GM06990 (cell line): ENCODE results near the gene THOC6.

Experiments used
- DNase-seq: peaks from one replicate; pipeline ENCODE4 v3.0.0-alpha.2; 2011; ENCODE audit not compliant: insufficient read length; ENCODE audit errors: extremely low read depth
- H3K27me3 ChIP-seq: replicated peaks from 2 replicates; pipeline ENCODE4 v1.6.0; 2011; ENCODE audit warnings: low read length; ENCODE audit not compliant: control insufficient read depth, insufficient read depth
- H3K36me3 ChIP-seq: 2 replicates; pipeline ENCODE4 v1.5.1; 2011; ENCODE audit warnings: low read length; ENCODE audit not compliant: control insufficient read depth, insufficient read depth
- H3K4me3 ChIP-seq: replicated peaks from 2 replicates; pipeline ENCODE4 v1.5.1; 2011; ENCODE audit warnings: low read depth, mild to moderate bottlenecking, control low read depth, low read length
- CTCF ChIP-seq: IDR thresholded peaks from 2 replicates; pipeline ENCODE4 v1.5.1; 2011; ENCODE audit warnings: low read length, control low read depth, mild to moderate bottlenecking, inconsistent platforms; ENCODE audit not compliant: insufficient read depth, poor library complexity, severe bottlenecking

Gene THOC6

GRCh38 chr16:3014971-3015370 is 8.9 kb upstream of the THOC6 start:
- no peaks in the 10 kb centered on the region for H3K36me3 ChIP-seq
- no peak for TF ChIP-seq CTCF

DNA sequence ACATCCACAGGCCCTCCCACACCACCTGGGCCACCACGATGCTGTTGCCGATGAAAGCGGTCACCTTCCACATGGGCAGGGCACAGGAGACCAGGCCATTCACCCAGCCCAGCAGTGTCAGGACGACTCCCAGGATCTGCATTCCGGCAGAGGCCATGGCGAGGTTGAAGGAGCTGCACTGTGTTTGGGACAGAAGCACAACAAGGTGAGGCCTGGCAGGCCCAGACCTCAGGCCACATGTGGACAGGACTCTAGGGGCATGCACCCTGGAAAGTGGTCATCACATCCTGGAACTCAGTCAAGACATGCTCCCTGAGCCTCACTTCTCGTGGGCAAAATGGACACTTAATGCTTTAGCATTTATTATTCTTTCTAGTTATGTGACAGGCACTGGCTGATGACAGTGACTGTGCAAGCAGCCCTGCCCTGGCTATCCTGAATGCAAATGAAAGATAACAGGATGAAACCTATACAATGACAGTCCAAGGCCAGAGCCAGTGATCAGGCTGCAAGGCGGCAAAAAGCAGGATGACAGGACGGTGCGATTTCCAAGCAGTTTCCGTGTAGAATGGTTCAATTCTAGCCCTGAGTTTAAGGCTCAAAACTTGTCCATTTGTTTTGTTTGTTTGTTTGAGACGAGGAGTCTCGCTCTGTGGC is 7.8 kb upstream of the THOC6 start:
- Histone ChIP-seq H3K36me3 (no peaks in the 10 kb centered on the region), H3K27me3 (no peaks in the 10 kb centered on the region; the same call in none of the 2 replicates), H3K4me3 (no peak overlapping the region)
- TF ChIP-seq CTCF: no peak
- no peak for DNase-seq

More at GRCh38 chr16:3014971-3015370, 8.9 kb upstream of the THOC6 start:
- H3K27me3 ChIP-seq: no peaks in the 10 kb centered on the region; the same call in none of the 2 replicates
- no peak overlapping the region for H3K4me3 ChIP-seq
- no peak for DNase-seq

GRCh38 chr16:3017344-3017743 is 6.5 kb upstream of the THOC6 start:
- H3K4me3 ChIP-seq: no peak overlapping the region
- no peaks in the 10 kb centered on the region for H3K36me3 ChIP-seq
- no peak for DNase-seq
- TF ChIP-seq CTCF: no peak
- H3K27me3 ChIP-seq: no peaks in the 10 kb centered on the region; the same call in none of the 2 replicates

DNA sequence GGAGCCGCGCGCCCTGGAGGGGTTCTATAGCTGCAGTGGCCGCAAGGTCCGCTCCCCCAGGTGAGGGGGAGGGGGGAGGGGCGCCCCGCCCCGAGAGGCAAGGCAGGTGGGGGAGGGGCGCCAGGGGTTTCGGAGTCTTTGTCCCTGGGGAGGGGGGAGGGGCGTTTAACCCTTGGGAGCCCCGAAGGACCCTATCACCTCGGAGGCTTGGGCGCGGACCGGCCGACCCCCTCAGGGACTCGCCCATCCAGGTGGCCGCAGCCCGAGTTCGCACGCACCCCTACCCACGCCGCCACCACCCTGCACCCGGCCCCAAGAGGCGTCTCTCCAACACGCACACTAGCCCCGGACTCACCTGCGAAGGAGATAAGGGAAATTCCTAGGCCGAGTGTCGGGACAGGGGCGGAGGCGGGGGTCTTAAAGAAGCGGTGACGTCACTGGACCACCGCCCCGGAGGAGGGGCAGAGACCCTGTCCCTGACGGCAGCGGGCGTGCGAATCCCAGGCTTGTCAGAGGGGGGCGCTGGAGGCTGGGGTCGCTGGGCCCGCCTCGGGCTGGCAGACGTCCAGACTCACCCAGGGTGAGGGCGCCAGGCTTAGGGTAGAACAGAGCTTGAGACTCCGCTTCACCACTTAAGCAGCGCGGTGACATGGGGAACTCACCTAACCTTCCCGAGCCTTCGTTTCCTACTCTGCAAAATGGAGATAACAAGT is 5.9 kb upstream of the THOC6 start, which contains the start of gene CLDN6:
TSS of gene CLDN6 (minus strand) at position 390 of the 713 bp plus-strand sequence. CDS start 2,162 bp downstream, outside the sequence.
- DNase-seq: no peak
- H3K4me3 ChIP-seq: no peak within 1 kb of the TSS
- peak; percentile 29 for TF ChIP-seq CTCF
- H3K27me3 ChIP-seq: no peaks in the 10 kb centered on the region; the same call in none of the 2 replicates
- no peaks in the 10 kb centered on the region for H3K36me3 ChIP-seq

- Histone ChIP-seq H3K27me3 (no peaks in the 10 kb centered on the region; the same call in 1 of the 2 replicates), H3K4me3 (peak overlapping the region; percentile 58), H3K36me3 (no peaks in the 10 kb centered on the region)
- DNase-seq: no peak
- no peak for TF ChIP-seq CTCF
Observed at GRCh38 chr16:3019594-3020246, 4.1 kb upstream of the THOC6 start.
